HL-60 (cell line): ENCODE results near the gene HLA-G.

Source experiments
- DNase-seq, 2 experiments: peaks; one replicate each; pipeline ENCODE4 v3.0.0-alpha.2; 2010 to 2020; ENCODE audit warnings: low read depth in 1 of 2, low spot score in 1 of 2
- H3K27ac ChIP-seq: fragments of 250-450 bp; sonication (Bioruptor Pico); replicated peaks from 2 replicates; pipeline ENCODE4 v1.5.1; 2020; ENCODE audit warnings: mild to moderate bottlenecking, moderate library complexity
- H3K27me3 ChIP-seq: fragments of 250-450 bp; sonication (Bioruptor Pico); 2 replicates; pipeline ENCODE4 v1.5.1; 2021; ENCODE audit warnings: mild to moderate bottlenecking, moderate library complexity; ENCODE audit not compliant: insufficient read depth, poor library complexity, severe bottlenecking
- H3K4me3 ChIP-seq: replicated peaks from 2 replicates; pipeline ENCODE4 v1.5.1; 2011; ENCODE audit warnings: mild to moderate bottlenecking, control low read depth, low read length; ENCODE audit not compliant: insufficient read depth
- CTCF ChIP-seq: IDR thresholded peaks from one replicate; pipeline ENCODE4 v1.5.1; 2011; ENCODE audit warnings: low read length, control low read depth, inconsistent platforms; ENCODE audit not compliant: insufficient read depth
- GABPA ChIP-seq: IDR thresholded peaks from 2 replicates; pipeline ENCODE4 v1.6.1; 2012; ENCODE audit warnings: low read depth
- POLR2AphosphoS5 ChIP-seq: IDR thresholded peaks from 2 replicates; pipeline ENCODE4 v1.6.1; 2012; ENCODE audit warnings: low read depth
- REST ChIP-seq: IDR thresholded peaks from 2 replicates; pipeline ENCODE4 v1.6.1; 2012; ENCODE audit warnings: low read depth; ENCODE audit not compliant: insufficient replicate concordance
- SPI1 ChIP-seq: IDR thresholded peaks from 2 replicates; pipeline ENCODE4 v1.6.1; 2012; ENCODE audit warnings: low read depth, mild to moderate bottlenecking, borderline replicate concordance

Gene HLA-G

DNA sequence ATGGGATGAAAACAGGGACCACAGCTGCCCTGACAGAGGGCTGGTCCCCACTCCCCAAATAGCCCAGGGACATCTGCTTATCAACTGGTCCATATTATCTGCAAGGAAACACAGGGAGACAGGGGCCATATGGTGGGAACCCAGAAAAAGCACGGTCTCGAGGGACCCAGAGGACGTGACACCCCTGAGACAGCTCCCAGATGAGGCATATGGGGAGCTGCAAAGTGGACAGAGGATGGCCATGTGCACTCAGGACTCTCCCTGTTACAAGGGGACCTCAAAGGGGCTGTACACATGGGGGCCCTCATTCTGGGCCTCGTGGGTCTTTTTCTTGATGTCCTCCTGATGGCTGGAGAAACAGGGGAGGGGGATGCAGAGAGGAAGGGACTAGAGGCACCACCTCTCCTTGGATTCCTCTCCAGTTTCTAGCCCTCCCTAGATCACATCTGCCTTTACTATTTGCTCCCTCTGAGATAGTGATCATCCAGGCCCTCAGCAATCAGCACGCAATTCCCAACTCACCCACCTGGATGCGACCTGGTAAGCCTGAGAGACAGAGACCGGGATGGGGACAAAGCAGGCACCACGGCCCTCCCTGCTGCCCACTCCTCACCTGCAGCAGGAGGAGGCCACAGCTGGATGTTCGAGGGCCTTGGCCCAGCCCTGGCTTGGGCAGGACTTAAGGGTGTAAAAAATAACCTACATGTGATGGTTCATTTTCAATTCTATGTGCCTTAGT, 13.1 kb upstream of the HLA-G start:
- TF ChIP-seq REST (no peak), GABPA (no peak), CTCF (no peak), SPI1 (no peak), POLR2AphosphoS5 (no peak)
- no peaks in the 10 kb centered on the region for H3K27me3 ChIP-seq
- no peak overlapping the region for H3K27ac ChIP-seq
- no peak for DNase-seq
- no peak overlapping the region for H3K4me3 ChIP-seq

DNA sequence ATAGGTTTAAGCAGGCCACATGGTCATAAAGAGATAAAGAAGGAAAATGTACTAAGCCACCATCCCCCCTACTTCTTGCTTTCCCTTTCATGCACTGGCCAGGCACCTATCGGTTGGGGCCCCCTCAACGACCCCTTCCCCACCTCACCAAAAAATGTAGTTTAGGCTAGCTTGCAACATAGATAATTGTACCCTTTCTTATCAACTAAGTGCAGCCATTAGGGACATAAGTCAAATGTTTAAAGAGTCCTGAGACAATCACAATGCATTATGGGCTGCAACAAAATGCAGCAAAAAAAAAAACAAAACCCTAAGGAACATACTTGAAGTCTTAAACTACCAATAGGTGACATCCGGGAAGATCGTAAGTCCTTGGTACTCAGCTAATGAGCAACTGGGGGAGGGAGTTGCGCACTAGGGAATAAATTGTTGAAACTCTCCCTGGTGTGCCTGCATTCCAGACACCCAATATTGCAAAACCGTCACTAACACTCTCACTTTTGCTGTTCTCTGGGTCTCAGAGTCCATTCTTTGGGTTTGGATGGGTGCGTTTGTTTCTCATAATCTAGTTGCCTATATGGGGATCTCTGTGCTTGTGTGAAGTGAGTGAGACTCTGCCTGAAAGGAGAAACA, 12.4 kb upstream of the HLA-G start:
- H3K4me3 ChIP-seq = no peak overlapping the region
- no peak for DNase-seq
- no peaks in the 10 kb centered on the region for H3K27me3 ChIP-seq
- no peak overlapping the region for H3K27ac ChIP-seq
- no peak for TF ChIP-seq GABPA
- TF ChIP-seq POLR2AphosphoS5 = no peak
- TF ChIP-seq SPI1 = no peak
- no peak for TF ChIP-seq CTCF
- TF ChIP-seq REST = no peak

DNA sequence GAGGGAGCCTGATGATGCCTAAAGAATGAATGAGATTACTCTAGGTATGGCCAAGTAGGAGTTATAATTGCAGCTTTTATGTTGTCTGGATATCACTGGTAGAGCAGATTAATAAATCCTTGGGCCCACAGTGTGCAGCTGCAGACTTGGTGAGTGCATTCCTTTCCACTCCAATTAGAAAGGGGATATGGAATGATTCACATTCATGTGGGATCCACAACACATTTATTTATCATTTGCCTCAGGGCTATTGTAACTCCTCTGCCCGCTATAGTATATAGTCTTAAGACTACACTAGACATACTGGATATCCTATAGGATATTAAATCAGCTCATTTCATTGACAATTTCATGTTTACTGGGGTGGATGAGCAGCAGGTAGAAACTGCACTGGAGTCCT, 11.6 kb upstream of the HLA-G start:
- Histone ChIP-seq H3K4me3 (no peak overlapping the region), H3K27ac (no peak overlapping the region), H3K27me3 (no peaks in the 10 kb centered on the region)
- TF ChIP-seq POLR2AphosphoS5 (no peak), SPI1 (no peak), CTCF (no peak), REST (no peak), GABPA (no peak)
- DNase-seq = no peak
